ENCODE results near the gene PPP4R3A.
"Not testable (repeated sequence)": the region's sequence is repeated elsewhere in the genome, so short reads cannot be mapped to it uniquely, and the experiment has no call there.

The PPP4R3A gene

GRCh38 chr14:91501951-91502930, 7.9 kb downstream of the PPP4R3A start:
- DNase-seq, result no peak

- DNase-seq, result no peak
Observed at GRCh38 chr14:91501348-91501747, 8.8 kb downstream of the PPP4R3A start.

- no peak for DNase-seq
Observed at GRCh38 chr14:91496790-91497189, 13.3 kb downstream of the PPP4R3A start.

- not testable (repeated sequence) for DNase-seq
Observed at GRCh38 chr14:91494392-91495065, 15.6 kb downstream of the PPP4R3A start.

- no peak for DNase-seq
Observed at GRCh38 chr14:91493169-91493568, 16.9 kb downstream of the PPP4R3A start.

- DNase-seq, result no peak
Observed at GRCh38 chr14:91484744-91485143, 25.4 kb downstream of the PPP4R3A start.

GRCh38 chr14:91484186-91484585, 25.9 kb downstream of the PPP4R3A start:
- DNase-seq, result no peak

- no peak for DNase-seq
Observed at GRCh38 chr14:91482263-91483013, 27.7 kb downstream of the PPP4R3A start.

- no peak for DNase-seq
Observed at GRCh38 chr14:91477388-91477787, 32.7 kb downstream of the PPP4R3A start.

GRCh38 chr14:91473046-91473445, 37.1 kb downstream of the PPP4R3A start:
- no peak for DNase-seq

- DNase-seq, result no peak
Observed at GRCh38 chr14:91470216-91470615, 39.9 kb downstream of the PPP4R3A start.

- no peak for DNase-seq
Observed at GRCh38 chr14:91466192-91466591, 43.9 kb downstream of the PPP4R3A start.

- DNase-seq, result no peak
Observed at GRCh38 chr14:91464615-91465205, 45.4 kb downstream of the PPP4R3A start.

GRCh38 chr14:91458612-91459011, 51.5 kb downstream of the PPP4R3A start:
- DNase-seq, result no peak

GRCh38 chr14:91456283-91456682, 53.8 kb downstream of the PPP4R3A start:
- DNase-seq, result no peak

GRCh38 chr14:91454580-91454979, 55.5 kb downstream of the PPP4R3A start:
- no peak for DNase-seq

GRCh38 chr14:91454155-91454554, 56.0 kb downstream of the PPP4R3A start:
- no peak for DNase-seq

GRCh38 chr14:91453744-91454143, 56.4 kb downstream of the PPP4R3A start:
- DNase-seq, result no peak

GRCh38 chr14:91444335-91445020, 65.6 kb downstream of the PPP4R3A start:
- DNase-seq, result no peak

GRCh38 chr14:91439345-91439744, 70.8 kb downstream of the PPP4R3A start:
- no peak for DNase-seq

- DNase-seq, result no peak
Observed at GRCh38 chr14:91438845-91439244, 71.3 kb downstream of the PPP4R3A start.

- DNase-seq, result not testable (repeated sequence)
Observed at GRCh38 chr14:91436266-91436665, 73.8 kb downstream of the PPP4R3A start.

Measured in CD4-positive, alpha-beta T cell treated with Interferon gamma for 1 hour (primary cell).